Measurements from ENCODE around the gene TMEFF1. TPM values are rescaled to one million over a fixed set of nuclear protein-coding genes. Genes with fewer than 3 reads are reported as not detected.

Gene TMEFF1
- total and polyA plus RNA-seq, 2 of the 8 experiments (the other 6 are each of a cell fraction or from before 2014, with no cell fraction given), result 13.5 to 68.2 TPM

DNA sequence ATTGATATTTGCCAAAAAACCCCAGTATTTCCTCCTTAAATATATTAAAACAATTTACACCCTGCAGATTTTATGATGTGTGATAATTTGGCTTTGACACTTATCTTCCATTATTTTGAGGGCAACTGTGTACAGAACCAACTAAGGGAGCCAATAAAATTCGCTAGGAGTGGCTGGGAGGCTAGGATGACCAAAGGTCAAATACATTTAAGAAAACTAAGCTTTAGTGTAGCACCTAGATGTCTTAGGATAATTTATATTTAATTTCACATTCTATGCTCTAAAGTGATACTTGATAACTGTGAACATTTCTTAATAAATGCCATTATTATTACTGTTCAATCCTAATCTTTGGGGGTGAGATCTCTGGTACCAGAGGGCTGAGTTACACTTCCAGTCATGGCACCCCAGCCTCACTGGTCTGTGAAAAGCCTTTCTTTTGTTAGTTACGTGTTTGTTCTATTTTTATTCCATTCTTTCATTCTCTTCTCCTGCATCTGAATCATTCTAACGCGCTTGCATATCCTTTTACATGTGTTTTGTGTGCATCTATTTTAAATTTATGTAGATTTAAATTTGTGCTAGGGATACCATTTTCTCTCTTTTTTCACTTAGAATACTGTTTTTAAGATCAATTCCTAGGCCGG is 26.9 kb upstream of the TMEFF1 start:
- ChIA-PET POLR2A (ENCODE audit: partially characterized antibody) (no interaction called here), CTCF (ENCODE audit: partially characterized antibody) (interaction anchor here (1.0 to 1.5 kb wide), 5 partner anchors 10 to 47 kb away, joined by 3 to 13 read pairs (median 3); no protein-coding TSS in a partner anchor)
- H3K23ac ChIP-seq (ENCODE audit: insufficient read length), result no peak overlapping the region
- H4K8ac ChIP-seq (ENCODE audit: extremely low read depth, insufficient read depth, low read length), result no peak overlapping the region
- no peaks in the 10 kb centered on the region; the same call in 1 of the 2 replicates for H3K79me1 ChIP-seq (ENCODE audit: low read depth, low read length)
- no peak overlapping the region for H2AK5ac ChIP-seq (ENCODE audit: low read depth, low read length)
- no peak overlapping the region for H3K4me3 ChIP-seq (ENCODE audit: extremely low read depth in 1 of 4, insufficient read depth in 2 of 4, low read depth in 3 of 4, low read length in 4 of 4)
- H2BK12ac ChIP-seq (ENCODE audit: low read depth, low read length), result no peak overlapping the region
- H3K9me3 ChIP-seq (ENCODE audit: insufficient read depth in 2 of 2, low read depth in 1 of 2, low read length in 1 of 2), result no peaks in the 10 kb centered on the region
- DNase-seq (ENCODE audit: low read depth in 1 of 2, low spot score in 2 of 2), result no peak
- H3K27me3 ChIP-seq (replicated peaks in 1 of 4; ENCODE audit: control insufficient read depth in 3 of 4, extremely low read depth in 1 of 4, insufficient read depth in 3 of 4, low read length in 3 of 4), result no peaks in the 10 kb centered on the region
- no peak overlapping the region for H3K14ac ChIP-seq (ENCODE audit: insufficient read length)
- H2BK15ac ChIP-seq (ENCODE audit: low read length), result no peak overlapping the region
- no peak overlapping the region for H3K56ac ChIP-seq (replicated peaks; ENCODE audit: insufficient read length, low read depth, low read length)
- H2BK120ac ChIP-seq (replicated peaks; ENCODE audit: low read depth, low read length), result no peak overlapping the region
- H2BK5ac ChIP-seq (ENCODE audit: low read depth, low read length), result no peak overlapping the region
- no peaks in the 10 kb centered on the region for H4K20me1 ChIP-seq (replicated peaks in 1 of 2; ENCODE audit: control insufficient read depth in 1 of 2, insufficient read depth in 2 of 2, low read length in 2 of 2)
- no peak for TF ChIP-seq GABPA (IDR thresholded peaks at IDR 0.05; ENCODE audit: borderline replicate concordance, insufficient read depth, low read length)
- no peak for TF ChIP-seq KDM1A (IDR thresholded peaks at IDR 0.05; ENCODE audit: borderline replicate concordance, low read length)
- TF ChIP-seq, protein P1, sequence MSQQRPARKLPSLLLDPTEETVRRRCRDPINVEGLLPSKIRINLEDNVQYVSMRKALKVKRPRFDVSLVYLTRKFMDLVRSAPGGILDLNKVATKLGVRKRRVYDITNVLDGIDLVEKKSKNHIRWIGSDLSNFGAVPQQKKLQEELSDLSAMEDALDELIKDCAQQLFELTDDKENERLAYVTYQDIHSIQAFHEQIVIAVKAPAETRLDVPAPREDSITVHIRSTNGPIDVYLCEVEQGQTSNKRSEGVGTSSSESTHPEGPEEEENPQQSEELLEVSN (IDR thresholded peaks at IDR 0.05), result no peak
- TF ChIP-seq RNF2 (IDR thresholded peaks at IDR 0.05; ENCODE audit: borderline replicate concordance, low read depth, low read length, missing control alignments, poor library complexity, severe bottlenecking), result no peak
- no peak for TF ChIP-seq SIX5 (IDR thresholded peaks at IDR 0.05; ENCODE audit: low read depth, low read length)
- TF ChIP-seq HDAC2 (IDR thresholded peaks at IDR 0.05; ENCODE audit: borderline replicate concordance in 1 of 2, low read depth in 2 of 2, low read length in 2 of 2), result no peak
- TF ChIP-seq, protein P2, sequence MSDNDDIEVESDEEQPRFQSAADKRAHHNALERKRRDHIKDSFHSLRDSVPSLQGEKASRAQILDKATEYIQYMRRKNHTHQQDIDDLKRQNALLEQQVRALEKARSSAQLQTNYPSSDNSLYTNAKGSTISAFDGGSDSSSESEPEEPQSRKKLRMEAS (IDR thresholded peaks at IDR 0.05), result no peak
- no peak for TF ChIP-seq SP1 (IDR thresholded peaks at IDR 0.05; ENCODE audit: low read depth, low read length)
- FAIRE-seq, result no peak
- H4K91ac ChIP-seq (replicated peaks; ENCODE audit: insufficient read length, low read length), result no peak overlapping the region
- no peak overlapping the region for H3K27ac ChIP-seq (ENCODE audit: low read depth, low read length)
- H3K4ac ChIP-seq (replicated peaks; ENCODE audit: insufficient read length, low read depth, low read length), result no peak overlapping the region
- no peak overlapping the region for H2AFZ ChIP-seq (ENCODE audit: low read length)
- H3K18ac ChIP-seq (ENCODE audit: extremely low read depth, low read length), result no peak overlapping the region
- H3K4me1 ChIP-seq (replicated peaks in 1 of 4; ENCODE audit: control insufficient read depth in 3 of 4, insufficient read depth in 4 of 4, low read length in 3 of 4), result peaks cover 0 to 2% (median 0%) of the 10 kb centered on the region in 4 experiments; a peak in 1 of 7 replicates
- no peak overlapping the region for H2BK20ac ChIP-seq (ENCODE audit: low read length)
- H3K4me2 ChIP-seq (ENCODE audit: insufficient read depth in 1 of 2, low read depth in 2 of 2, low read length in 2 of 2), result no peak overlapping the region
- H3K36me3 ChIP-seq (ENCODE audit: control insufficient read depth in 2 of 4, insufficient read depth in 4 of 4, low read length in 3 of 4), result peaks cover 0 to 11% (median 2%) of the 10 kb centered on the region in 4 experiments; a peak in 3 of 8 replicates
- no peak overlapping the region for H4K5ac ChIP-seq (ENCODE audit: insufficient read length, low read depth, low read length)
- H3K23me2 ChIP-seq (ENCODE audit: low read depth, low read length), result no peaks in the 10 kb centered on the region
- H3K9ac ChIP-seq (replicated peaks in 1 of 4; ENCODE audit: extremely low read depth in 1 of 4, low read depth in 3 of 4, low read length in 3 of 4), result no peak overlapping the region
- WGBS, 2 experiments (ENCODE audit: extremely low coverage in 1 of 2, insufficient coverage in 1 of 2, insufficient read length in 1 of 2, insufficient replicate concordance in 2 of 2, low coverage in 1 of 2, low lambda C conversion rate in 2 of 2, missing lambda C conversion rate in 1 of 2), result 96% methylated on average over 5 of the region's 5 CpGs; no CpG with 5 or more reads in 1 of the 2 experiments
- peaks cover 3 to 6% of the 10 kb centered on the region in 2 experiments; a peak in 1 of 4 replicates for H3K79me2 ChIP-seq (ENCODE audit: control insufficient read depth in 1 of 2, insufficient read depth in 2 of 2, low read length in 2 of 2)
